NCI-H446 (cell line): ENCODE results near the gene ADM2.
"Not testable (repeated sequence)": the region's sequence is repeated elsewhere in the genome, so short reads cannot be mapped to it uniquely, and the experiment has no call there.

Experiments
- DNase-seq, 2 experiments: peaks; one replicate each; lab custom pipeline; 2025; lab: John Stamatoyannopoulos, UW

The ADM2 gene

GRCh38 chr22:50525104-50525857, 43.9 kb downstream of the ADM2 start, which contains the start of gene SCO2:
SCO2 (minus strand) TSS chr22:50525598; CDS start chr22:50524411, 1,187 bp downstream.
- DNase-seq: peak; percentile 93 to 98

- no peak for DNase-seq
Measured at GRCh38 chr22:50525858-50526107, 44.4 kb downstream of the ADM2 start.

GRCh38 chr22:50526108-50526833, 44.9 kb downstream of the ADM2 start:
- peak; percentile 51 to 76 for DNase-seq

- DNase-seq: no peak
Measured at GRCh38 chr22:50526834-50527801, 45.8 kb downstream of the ADM2 start.

- DNase-seq: no peak
Measured at GRCh38 chr22:50527921-50528681, 46.8 kb downstream of the ADM2 start.

- DNase-seq: no peak
Measured at GRCh38 chr22:50528682-50529415, 47.5 kb downstream of the ADM2 start.

- no peak for DNase-seq
Measured at GRCh38 chr22:50529416-50529896, 48.1 kb downstream of the ADM2 start.

- no peak for DNase-seq
Measured at GRCh38 chr22:50529897-50530579, 48.7 kb downstream of the ADM2 start, which contains the start of gene TYMP. TYMP (minus strand) TSS chr22:50530012; CDS start chr22:50529709, 303 bp downstream.

- no peak for DNase-seq
Measured at GRCh38 chr22:50530580-50530876, 49.2 kb downstream of the ADM2 start.

GRCh38 chr22:50530877-50531545, 49.7 kb downstream of the ADM2 start:
- DNase-seq: peak in 1 of 2 experiments; percentile 39

- DNase-seq: peak in 1 of 2 experiments; percentile 24
Measured at GRCh38 chr22:50531546-50531961, 50.2 kb downstream of the ADM2 start.

GRCh38 chr22:50531962-50532674, 50.8 kb downstream of the ADM2 start:
- DNase-seq: peak in 1 of 2 experiments; percentile 14

GRCh38 chr22:50532824-50533796, 51.8 kb downstream of the ADM2 start:
- no peak for DNase-seq

- DNase-seq: not testable (repeated sequence)
Measured at GRCh38 chr22:50533856-50534711, 52.7 kb downstream of the ADM2 start.

GRCh38 chr22:50535113-50535512, 53.8 kb downstream of the ADM2 start:
- no peak for DNase-seq
